Fibroblast of lung (primary cell): ENCODE measurements around the gene BROX. TPM values are rescaled to one million over a fixed set of nuclear protein-coding genes. Genes with fewer than 3 reads are reported as not detected.

ENCODE experiments used
- DNase-seq, 2 donors: peaks; one replicate each; pipeline versions ENCODE4 v3.0.0 to v3.0.0-alpha.2; 2010; ENCODE audit warnings: low read depth in 2 of 2
- H2AFZ ChIP-seq: 2 replicates; pipeline ENCODE4 v1.5.1; 2012; ENCODE audit warnings: low read length, control low read depth, inconsistent platforms
- H3K27ac ChIP-seq: 2 replicates; pipeline ENCODE4 v1.5.1; 2011; ENCODE audit warnings: low read length, control low read depth; ENCODE audit not compliant: insufficient read depth
- H3K27me3 ChIP-seq: 2 replicates; pipeline ENCODE4 v1.5.1; 2011; ENCODE audit warnings: mild to moderate bottlenecking, low read length; ENCODE audit not compliant: control insufficient read depth, insufficient read depth
- H3K36me3 ChIP-seq: 2 replicates; pipeline ENCODE4 v1.5.1; 2011; ENCODE audit warnings: low read length; ENCODE audit not compliant: control insufficient read depth, insufficient read depth
- H3K4me1 ChIP-seq: 2 replicates; pipeline ENCODE4 v1.5.1; 2011; ENCODE audit warnings: low read length; ENCODE audit not compliant: control insufficient read depth, insufficient read depth; ENCODE audit errors: extremely low read depth
- H3K4me2 ChIP-seq: 2 replicates; pipeline ENCODE4 v1.5.1; 2011; ENCODE audit warnings: low read length, control low read depth; ENCODE audit not compliant: insufficient read depth; ENCODE audit errors: extremely low read depth
- H3K4me3 ChIP-seq, 4 experiments: fragments of 200-600 bp in 1 of 4; sonication (generic) in 1 of 4; replicated peaks in 1 of 4; 2 replicates each; pipeline ENCODE4 v1.5.1; 2011 to 2016; ENCODE audit warnings: low read length in 4 of 4, low read depth in 3 of 4, mild to moderate bottlenecking in 3 of 4, control low read depth in 2 of 4, inconsistent platforms in 1 of 4, mixed read lengths in 1 of 4; ENCODE audit not compliant: insufficient read depth in 1 of 4; ENCODE audit errors: control extremely low read depth in 1 of 4
- H3K79me2 ChIP-seq: 2 replicates; pipeline ENCODE4 v1.5.1; 2012; ENCODE audit warnings: mild to moderate bottlenecking, low read length, inconsistent platforms; ENCODE audit not compliant: control insufficient read depth, insufficient read depth
- H3K9ac ChIP-seq: 2 replicates; pipeline ENCODE4 v1.5.1; 2011; ENCODE audit warnings: mild to moderate bottlenecking, low read length, control low read depth; ENCODE audit not compliant: insufficient read depth
- H3K9me3 ChIP-seq: 2 replicates; pipeline ENCODE4 v1.5.1; 2012; ENCODE audit warnings: low read depth, low read length; ENCODE audit not compliant: control insufficient read depth, insufficient read depth
- H4K20me1 ChIP-seq: 2 replicates; pipeline ENCODE4 v1.5.1; 2011; ENCODE audit warnings: low read length; ENCODE audit not compliant: control insufficient read depth, insufficient read depth; ENCODE audit errors: extremely low read depth
- CTCF ChIP-seq, 2 donors: IDR thresholded peaks in 1 of 2; conservative IDR thresholded peaks in 1 of 2; 1 replicate in 1 of 2; 2 replicates in 1 of 2; pipeline ENCODE4 v1.5.1; 2011 to 2012; ENCODE audit warnings: low read length in 2 of 2, control low read depth in 1 of 2, inconsistent platforms in 1 of 2, low read depth in 1 of 2, mild to moderate bottlenecking in 1 of 2
- EZH2 ChIP-seq: IDR thresholded peaks from 2 replicates; pipeline ENCODE4 v1.5.1; 2012; ENCODE audit warnings: low read length, control low read depth, mild to moderate bottlenecking; ENCODE audit errors: missing control alignments
- polyA plus RNA-seq, 2 donors: library from polyadenylated mRNA; depleted of rRNA in 1 of 2; stranded (reverse) in 1 of 2; unstranded in 1 of 2; fragments of >200 nt; gene quantifications; 2 replicates each; pipeline ENCODE4 v1.2.1, GENCODE V29; 2011 to 2012; ENCODE audit warnings: missing spikeins in 1 of 2
- total RNA-seq: library from RNA; depleted of rRNA; stranded (reverse); fragments of >200 nt; gene quantifications from 2 replicates; pipeline ENCODE4 v1.2.1, GENCODE V29; 2014

BROX gene
- total and polyA plus RNA-seq, 2 donors (not counting 1 experiment from before 2014, with no cell fraction given): 11.3 to 60.6 TPM

GRCh38 chr1:222783051-222783450 is 70.7 kb downstream of the BROX start:
- Histone ChIP-seq H3K27me3 (no peaks in the 10 kb centered on the region), H3K27ac (no peak overlapping the region), H3K79me2 (no peaks in the 10 kb centered on the region), H3K9ac (no peak overlapping the region), H3K4me3 (no peak overlapping the region), H2AFZ (no peak overlapping the region), H3K36me3 (no peaks in the 10 kb centered on the region), H3K4me2 (no peak overlapping the region), H3K9me3 (no peaks in the 10 kb centered on the region), H3K4me1 (no peaks in the 10 kb centered on the region), H4K20me1 (no peaks in the 10 kb centered on the region)
- no peak for DNase-seq
- TF ChIP-seq CTCF (conservative IDR thresholded peaks at IDR 0.05 in 1 of 2, IDR thresholded peaks at IDR 0.05 in 1 of 2; ENCODE audit: low read depth in 1 of 2, low read length in 2 of 2) (no peak), EZH2 (no peak)

- Histone ChIP-seq H3K27ac (no peak overlapping the region), H3K4me3 (no peak overlapping the region), H3K36me3 (no peaks in the 10 kb centered on the region), H4K20me1 (no peaks in the 10 kb centered on the region), H3K9ac (no peak overlapping the region), H3K4me1 (no peaks in the 10 kb centered on the region), H3K27me3 (no peaks in the 10 kb centered on the region), H3K9me3 (no peaks in the 10 kb centered on the region), H3K4me2 (no peak overlapping the region), H2AFZ (no peak overlapping the region), H3K79me2 (no peaks in the 10 kb centered on the region)
- TF ChIP-seq EZH2: no peak
- TF ChIP-seq CTCF (conservative IDR thresholded peaks at IDR 0.05 in 1 of 2, IDR thresholded peaks at IDR 0.05 in 1 of 2; ENCODE audit: low read depth in 1 of 2, low read length in 2 of 2): no peak
- DNase-seq: no peak
Observed at GRCh38 chr1:222784371-222784770, 72.0 kb downstream of the BROX start.

Other genes with a start within 250 kb of the BROX start
- under 0.01 and 0.33 TPM in 2 replicates for gene HHIPL2, start 164.5 kb upstream of the BROX start, total RNA-seq
- 0.14 and 0.18 TPM in 2 replicates for gene HHIPL2, start 164.5 kb upstream of the BROX start, polyA plus RNA-seq
- 14.9 and 15.2 TPM in 2 replicates for gene TAF1A, start 122.6 kb upstream of the BROX start, total RNA-seq
- gene TAF1A, start 122.6 kb upstream of the BROX start, polyA plus RNA-seq: 7.1 and 7.2 TPM in 2 replicates
- 53.2 and 68.0 TPM in 2 replicates for gene MIA3, start 94.5 kb upstream of the BROX start, total RNA-seq
- gene MIA3, start 94.5 kb upstream of the BROX start, polyA plus RNA-seq: 34.3 and 46.7 TPM in 2 replicates
- gene AIDA, start 73 bp upstream of the BROX start, total RNA-seq: 50.8 and 67.9 TPM in 2 replicates
- 106 and 153 TPM in 2 replicates for gene AIDA, start 73 bp upstream of the BROX start, polyA plus RNA-seq
- not detected in 2 replicates for gene FAM177B, start 24.6 kb downstream of the BROX start, total RNA-seq
- 0.06 TPM in 1 of 2 replicates, not detected in the other for gene FAM177B, start 24.6 kb downstream of the BROX start, polyA plus RNA-seq
- 3.1 and 5.9 TPM in 2 replicates for gene DISP1, start 102.5 kb downstream of the BROX start, total RNA-seq
- 5.1 and 8.7 TPM in 2 replicates for gene DISP1, start 102.5 kb downstream of the BROX start, polyA plus RNA-seq